RKO (cell line): ENCODE measurements around the gene LHX6.

Source experiments
- DNase-seq: peaks from one replicate; pipeline ENCODE4 v3.0.0-alpha.2; 2016; ENCODE audit warnings: low spot score

LHX6 gene

GRCh38 chr9:122228568-122229484, at the start of gene LHX6:
Gene LHX6 (minus strand): TSS chr9:122228957. CDS start chr9:122228740, 217 bp downstream.
- no peak for DNase-seq

- no peak for DNase-seq
These were observed 48.6 kb upstream of the LHX6 start for GRCh38 chr9:122277285-122277897.

- DNase-seq: no peak
These were observed 47.3 kb upstream of the LHX6 start for GRCh38 chr9:122276096-122276495.

GRCh38 chr9:122274055-122274454, 45.3 kb upstream of the LHX6 start:
- DNase-seq: no peak

GRCh38 chr9:122268041-122268814, 39.5 kb upstream of the LHX6 start:
- no peak for DNase-seq

- peak; percentile 85 for DNase-seq
These were observed 36.6 kb upstream of the LHX6 start for GRCh38 chr9:122265149-122265915.

GRCh38 chr9:122264360-122265148, 35.8 kb upstream of the LHX6 start, which contains the start of the genes MRRF and RBM18:
Gene MRRF (plus strand): TSS chr9:122264882. CDS start chr9:122270892, 6,010 bp downstream.
Gene RBM18 (minus strand): TSS chr9:122264840. CDS start chr9:122261492, 3,348 bp downstream.
- DNase-seq: peak; percentile 95

- DNase-seq: peak; percentile 42
These were observed 35.1 kb upstream of the LHX6 start for GRCh38 chr9:122263699-122264349.

GRCh38 chr9:122262073-122262472, 33.3 kb upstream of the LHX6 start:
- no peak for DNase-seq

- peak; percentile 23 for DNase-seq
These were observed 32.7 kb upstream of the LHX6 start for GRCh38 chr9:122261469-122261881.

GRCh38 chr9:122258886-122259415, 30.2 kb upstream of the LHX6 start:
- DNase-seq: no peak

GRCh38 chr9:122256206-122256605, 27.4 kb upstream of the LHX6 start:
- no peak for DNase-seq

- DNase-seq: no peak
These were observed 26.0 kb upstream of the LHX6 start for GRCh38 chr9:122254761-122255160.

- DNase-seq: no peak
These were observed 24.0 kb upstream of the LHX6 start for GRCh38 chr9:122252796-122253195.

- no peak for DNase-seq
These were observed 22.6 kb upstream of the LHX6 start for GRCh38 chr9:122251351-122251750.

GRCh38 chr9:122248448-122248865, 19.7 kb upstream of the LHX6 start:
- no peak for DNase-seq

GRCh38 chr9:122246666-122247065, 17.9 kb upstream of the LHX6 start:
- no peak for DNase-seq

GRCh38 chr9:122244349-122244748, 15.6 kb upstream of the LHX6 start:
- no peak for DNase-seq

GRCh38 chr9:122239722-122240121, 11.0 kb upstream of the LHX6 start:
- DNase-seq: no peak

- peak; percentile 49 for DNase-seq
These were observed 7.9 kb upstream of the LHX6 start for GRCh38 chr9:122236681-122237080.
